ENCODE data around the gene BCAT1. TPM values are rescaled to one million over a fixed set of nuclear protein-coding genes. Genes with fewer than 3 reads are reported as not detected.
A peak's percentile ranks its signal among the peaks of the same experiment; 100 is the strongest.

BCAT1 gene
- total and polyA plus RNA-seq, 9 of the 15 experiments (the other 6 are each of a cell fraction or from before 2014, with no cell fraction given), result 38.5 to 157 (median 66.8) TPM

- Histone ChIP-seq H3K36me3 (ENCODE audit: control insufficient read depth, insufficient read depth, low read length) (no peaks in the 10 kb centered on the region), H3K27me3 (ENCODE audit: control insufficient read depth in 2 of 2, insufficient read depth in 2 of 2, low read length in 2 of 2) (no peaks in the 10 kb centered on the region; a peak in 1 of 5 replicates), H3K9ac (ENCODE audit: insufficient read depth in 1 of 2, low read depth in 2 of 2, low read length in 2 of 2) (no peak overlapping the region), H2AFZ (ENCODE audit: low read depth, low read length) (no peak overlapping the region), H3K27ac (ENCODE audit: extremely low read depth, low read depth, low read length) (no peak overlapping the region), H3K4me2 (ENCODE audit: insufficient read depth, low read length) (no peak overlapping the region), H3K4me1 (replicated peaks in 1 of 2; ENCODE audit: control insufficient read depth in 2 of 2, insufficient read depth in 2 of 2, low read length in 2 of 2) (no peaks in the 10 kb centered on the region), H3K9me3 (replicated peaks; ENCODE audit: control insufficient read depth, insufficient read depth, low read depth, low read length) (no peaks in the 10 kb centered on the region), H3K9me1 (ENCODE audit: control insufficient read depth, insufficient read depth, low read length) (no peaks in the 10 kb centered on the region), H3K4me3 (no peak overlapping the region), H3K79me2 (ENCODE audit: control insufficient read depth, insufficient read depth, low read length) (no peaks in the 10 kb centered on the region), H4K20me1 (replicated peaks; ENCODE audit: control insufficient read depth, insufficient read depth, low read length) (no peaks in the 10 kb centered on the region)
- intact Hi-C loops (cut with micrococcal nuclease) (loop anchor here (1.0 to 5.0 kb wide), 3 partner anchors 51 to 1571 kb away; no protein-coding TSS in a partner anchor), in situ Hi-C loops (cut with MboI) (loop anchor here (10.0 to 25.0 kb wide), 2 partner anchors 184 to 666 kb away; no protein-coding TSS in a partner anchor)
- ATAC-seq, result peak; percentile 85
- no TSS peak for BruUV-seq (replicated peaks)
- no peak for FAIRE-seq
- ChIA-PET CTCF (ENCODE audit: low intra/inter-chr PET ratio) (interaction anchor here (0.6 to 1.3 kb wide), 6 partner anchors 65 to 1920 kb away, joined by 3 to 6 read pairs (median 3); no protein-coding TSS in a partner anchor), POLR2A (no interaction called here)
- peak; percentile 49 to 68 (median 64) for DNase-seq (ENCODE audit: extremely low read depth in 1 of 4, low spot score in 3 of 4)
- 0% methylated on average over 4 of the region's 4 CpGs for WGBS (ENCODE audit: insufficient coverage, low coverage, missing lambda C conversion rate)
- TF ChIP-seq E2F3 (CRISPR knock-in tag; IDR thresholded peaks at IDR 0.05) (no peak), FOXA1 (IDR thresholded peaks at IDR 0.05; ENCODE audit: borderline replicate concordance) (no peak), HDGF (IDR thresholded peaks at IDR 0.05) (no peak), ZNF584 (CRISPR knock-in tag; IDR thresholded peaks at IDR 0.05; ENCODE audit: low read depth) (no peak), STAT6 (CRISPR knock-in tag; IDR thresholded peaks at IDR 0.05) (no peak), NFE2 (IDR thresholded peaks at IDR 0.05; ENCODE audit: low read depth) (no peak), CTCF (IDR thresholded peaks at IDR 0.05 in 2 of 3, conservative IDR thresholded peaks at IDR 0.05 in 1 of 3; ENCODE audit: insufficient read depth in 2 of 3, low read depth in 1 of 3, low read length in 3 of 3) (peak; percentile 36 to 73 (median 38); a peak in 3 of 6 replicates), XRCC5 (IDR thresholded peaks at IDR 0.05; ENCODE audit: low read depth, low read length) (no peak), SIX5 (IDR thresholded peaks at IDR 0.05; ENCODE audit: borderline replicate concordance in 1 of 2, insufficient read depth in 1 of 2, low read depth in 1 of 2, low read length in 2 of 2) (no peak), COPS2 (conservative IDR thresholded peaks at IDR 0.05) (no peak), RBM39 (optimal IDR thresholded peaks at IDR 0.05; ENCODE audit: low read depth, low read length) (no peak), PCBP2 (IDR thresholded peaks at IDR 0.05; ENCODE audit: low read depth, low read length, poor library complexity, severe bottlenecking) (no peak), SMAD3 (CRISPR knock-in tag; conservative IDR thresholded peaks at IDR 0.05) (no peak), FOXJ2 (tag; IDR thresholded peaks at IDR 0.05) (no peak), NBN (IDR thresholded peaks at IDR 0.05; ENCODE audit: low read depth) (no peak)
- TF ChIP-seq, protein P1, sequence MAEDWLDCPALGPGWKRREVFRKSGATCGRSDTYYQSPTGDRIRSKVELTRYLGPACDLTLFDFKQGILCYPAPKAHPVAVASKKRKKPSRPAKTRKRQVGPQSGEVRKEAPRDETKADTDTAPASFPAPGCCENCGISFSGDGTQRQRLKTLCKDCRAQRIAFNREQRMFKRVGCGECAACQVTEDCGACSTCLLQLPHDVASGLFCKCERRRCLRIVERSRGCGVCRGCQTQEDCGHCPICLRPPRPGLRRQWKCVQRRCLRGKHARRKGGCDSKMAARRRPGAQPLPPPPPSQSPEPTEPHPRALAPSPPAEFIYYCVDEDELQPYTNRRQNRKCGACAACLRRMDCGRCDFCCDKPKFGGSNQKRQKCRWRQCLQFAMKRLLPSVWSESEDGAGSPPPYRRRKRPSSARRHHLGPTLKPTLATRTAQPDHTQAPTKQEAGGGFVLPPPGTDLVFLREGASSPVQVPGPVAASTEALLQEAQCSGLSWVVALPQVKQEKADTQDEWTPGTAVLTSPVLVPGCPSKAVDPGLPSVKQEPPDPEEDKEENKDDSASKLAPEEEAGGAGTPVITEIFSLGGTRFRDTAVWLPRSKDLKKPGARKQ (CRISPR knock-in tag; IDR thresholded peaks at IDR 0.05), result no peak
Observed at GRCh38 chr12:24778486-24779304, 170.2 kb downstream of the BCAT1 start.
